ENCODE results near the gene RAP1A.

Gene RAP1A

DNA sequence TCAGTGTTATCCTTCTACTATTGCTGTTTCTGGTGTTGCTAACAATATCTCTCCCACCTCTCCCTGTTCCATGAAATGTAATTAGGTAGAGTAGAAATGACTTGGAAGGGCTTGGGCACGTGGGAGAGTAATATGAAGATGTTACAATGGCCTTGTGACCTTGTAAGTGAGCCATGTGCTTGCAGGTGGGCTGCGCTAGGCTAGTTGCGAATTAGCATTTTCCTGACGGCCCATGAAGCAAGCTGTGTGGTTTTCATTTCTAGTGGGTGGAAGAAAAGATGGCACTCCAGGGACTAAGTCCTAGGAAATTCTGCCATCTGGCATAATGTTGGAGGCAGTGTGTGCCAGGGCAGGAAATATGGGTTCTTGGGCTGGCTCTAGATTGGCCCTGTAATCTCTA, 128.4 kb downstream of the RAP1A start:
- TF ChIP-seq CTBP1 (IDR thresholded peaks at IDR 0.05; ENCODE audit: borderline replicate concordance), result no peak
- no peak for TF ChIP-seq NFRKB (IDR thresholded peaks at IDR 0.05)
- TF ChIP-seq FOXM1 (IDR thresholded peaks at IDR 0.05; ENCODE audit: borderline replicate concordance), result no peak
- TF ChIP-seq FOXA1 (IDR thresholded peaks at IDR 0.05), result no peak
- TF ChIP-seq SP1 (IDR thresholded peaks at IDR 0.05), result no peak
- no peak for TF ChIP-seq SUZ12 (IDR thresholded peaks at IDR 0.05)
- TF ChIP-seq BHLHE40 (IDR thresholded peaks at IDR 0.05; ENCODE audit: borderline replicate concordance), result no peak
- no peak for TF ChIP-seq TARDBP (IDR thresholded peaks at IDR 0.05)
- no peak for TF ChIP-seq ARNT (IDR thresholded peaks at IDR 0.05)
- no peak for TF ChIP-seq HDGF (IDR thresholded peaks at IDR 0.05; ENCODE audit: borderline replicate concordance)
- TF ChIP-seq, protein P1, sequence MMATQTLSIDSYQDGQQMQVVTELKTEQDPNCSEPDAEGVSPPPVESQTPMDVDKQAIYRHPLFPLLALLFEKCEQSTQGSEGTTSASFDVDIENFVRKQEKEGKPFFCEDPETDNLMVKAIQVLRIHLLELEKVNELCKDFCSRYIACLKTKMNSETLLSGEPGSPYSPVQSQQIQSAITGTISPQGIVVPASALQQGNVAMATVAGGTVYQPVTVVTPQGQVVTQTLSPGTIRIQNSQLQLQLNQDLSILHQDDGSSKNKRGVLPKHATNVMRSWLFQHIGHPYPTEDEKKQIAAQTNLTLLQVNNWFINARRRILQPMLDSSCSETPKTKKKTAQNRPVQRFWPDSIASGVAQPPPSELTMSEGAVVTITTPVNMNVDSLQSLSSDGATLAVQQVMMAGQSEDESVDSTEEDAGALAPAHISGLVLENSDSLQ (IDR thresholded peaks at IDR 0.05), result no peak
- no peak for TF ChIP-seq LEF1 (IDR thresholded peaks at IDR 0.05; ENCODE audit: borderline replicate concordance)
- no peak for TF ChIP-seq FOXK2 (IDR thresholded peaks at IDR 0.05)
- TF ChIP-seq L3MBTL2 (conservative IDR thresholded peaks at IDR 0.05), result no peak
- TF ChIP-seq ELF4 (IDR thresholded peaks at IDR 0.05), result no peak
- no peak for TF ChIP-seq ZNF384 (IDR thresholded peaks at IDR 0.05)
- ChIA-PET CTCF (interaction anchor here (0.6 to 3.0 kb wide), 9 partner anchors 10 to 266 kb away, joined by 3 to 17 read pairs (median 3); partner anchors contain the start of gene INKA2), POLR2A (interaction anchor here (1.2 kb wide), 1 partner anchor 34 kb away, joined by 5 read pairs; no protein-coding TSS in a partner anchor)
- DNase-seq (ENCODE audit: extremely low spot score), result no peak

DNA sequence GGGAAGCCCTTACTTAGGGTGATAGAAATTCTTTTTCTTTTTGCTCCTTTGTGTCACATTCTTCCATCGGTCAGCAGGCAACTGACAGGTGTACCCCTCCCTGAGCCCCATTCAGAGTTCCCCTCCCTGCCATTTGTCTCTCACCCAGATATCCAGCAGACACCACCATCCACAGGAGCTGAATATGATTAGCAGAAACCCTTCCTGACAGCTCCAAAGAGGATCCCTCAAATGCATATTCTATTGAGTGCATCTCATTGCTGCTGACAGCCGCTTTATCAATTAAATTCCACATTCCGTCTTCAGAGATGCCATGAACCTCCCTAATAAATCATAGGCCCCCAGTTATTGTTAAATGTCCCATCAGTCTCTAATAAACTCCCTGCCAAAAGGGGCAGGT, 130.0 kb downstream of the RAP1A start:
- ChIA-PET POLR2A (interaction anchor here (1.2 kb wide), 2 partner anchors 10 to 35 kb away, joined by 3 read pairs; partner anchors contain the start of gene INKA2), CTCF (interaction anchor here (0.9 to 3.0 kb wide), 2 partner anchors 35 to 267 kb away, joined by 3 to 7 read pairs; no protein-coding TSS in a partner anchor)
- TF ChIP-seq FOXK2 (IDR thresholded peaks at IDR 0.05) (no peak), ZNF384 (IDR thresholded peaks at IDR 0.05) (no peak), CTBP1 (IDR thresholded peaks at IDR 0.05; ENCODE audit: borderline replicate concordance) (no peak), FOXM1 (IDR thresholded peaks at IDR 0.05; ENCODE audit: borderline replicate concordance) (no peak), NFRKB (IDR thresholded peaks at IDR 0.05) (no peak), LEF1 (IDR thresholded peaks at IDR 0.05; ENCODE audit: borderline replicate concordance) (no peak), ELF4 (IDR thresholded peaks at IDR 0.05) (no peak), L3MBTL2 (conservative IDR thresholded peaks at IDR 0.05) (no peak), BHLHE40 (IDR thresholded peaks at IDR 0.05; ENCODE audit: borderline replicate concordance) (no peak), FOXA1 (IDR thresholded peaks at IDR 0.05) (no peak)
- TF ChIP-seq, protein P1 (IDR thresholded peaks at IDR 0.05), result no peak
- no peak for DNase-seq (ENCODE audit: extremely low spot score)

DNA sequence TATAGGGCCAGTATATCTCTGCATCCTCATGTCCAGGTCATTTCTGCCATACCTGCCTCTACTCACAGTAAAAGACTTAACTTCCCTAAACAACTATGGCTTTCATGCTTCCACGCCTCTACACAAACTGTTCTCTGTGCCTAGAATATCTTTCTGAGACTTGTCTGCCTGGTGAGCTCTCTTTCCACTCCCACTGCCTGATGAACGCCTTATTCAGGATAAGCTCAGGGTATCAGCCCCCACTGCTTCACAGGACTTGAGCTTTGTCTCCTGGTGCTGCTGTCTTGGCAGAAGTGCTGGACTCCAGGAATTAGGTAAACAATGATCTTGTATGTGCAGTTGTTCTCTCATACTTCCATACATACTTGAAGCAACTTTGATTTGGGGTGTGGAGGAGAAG, 131.3 kb downstream of the RAP1A start:
- TF ChIP-seq FOXM1 (IDR thresholded peaks at IDR 0.05; ENCODE audit: borderline replicate concordance) (no peak), ZNF384 (IDR thresholded peaks at IDR 0.05) (no peak), SUZ12 (IDR thresholded peaks at IDR 0.05) (no peak), LEF1 (IDR thresholded peaks at IDR 0.05; ENCODE audit: borderline replicate concordance) (no peak), FOXK2 (IDR thresholded peaks at IDR 0.05) (no peak), TARDBP (IDR thresholded peaks at IDR 0.05) (no peak), NFRKB (IDR thresholded peaks at IDR 0.05) (no peak), SP1 (IDR thresholded peaks at IDR 0.05) (no peak), BHLHE40 (IDR thresholded peaks at IDR 0.05; ENCODE audit: borderline replicate concordance) (no peak), ARNT (IDR thresholded peaks at IDR 0.05) (no peak), CTBP1 (IDR thresholded peaks at IDR 0.05; ENCODE audit: borderline replicate concordance) (no peak), ELF4 (IDR thresholded peaks at IDR 0.05) (no peak), HDGF (IDR thresholded peaks at IDR 0.05; ENCODE audit: borderline replicate concordance) (no peak), L3MBTL2 (conservative IDR thresholded peaks at IDR 0.05) (no peak), FOXA1 (IDR thresholded peaks at IDR 0.05) (no peak)
- TF ChIP-seq, protein P1 (IDR thresholded peaks at IDR 0.05), result no peak
- POLR2A ChIA-PET, result interaction anchor here (0.7 to 1.3 kb wide), 3 partner anchors 12 to 243 kb away, joined by 3 to 7 read pairs (median 3); partner anchors contain the start of gene INKA2
- DNase-seq (ENCODE audit: extremely low spot score), result no peak
- CTCF ChIA-PET, result interaction anchor here (0.5 to 2.5 kb wide), 5 partner anchors 16 to 970 kb away, joined by 3 to 10 read pairs (median 5); no protein-coding TSS in a partner anchor

DNA sequence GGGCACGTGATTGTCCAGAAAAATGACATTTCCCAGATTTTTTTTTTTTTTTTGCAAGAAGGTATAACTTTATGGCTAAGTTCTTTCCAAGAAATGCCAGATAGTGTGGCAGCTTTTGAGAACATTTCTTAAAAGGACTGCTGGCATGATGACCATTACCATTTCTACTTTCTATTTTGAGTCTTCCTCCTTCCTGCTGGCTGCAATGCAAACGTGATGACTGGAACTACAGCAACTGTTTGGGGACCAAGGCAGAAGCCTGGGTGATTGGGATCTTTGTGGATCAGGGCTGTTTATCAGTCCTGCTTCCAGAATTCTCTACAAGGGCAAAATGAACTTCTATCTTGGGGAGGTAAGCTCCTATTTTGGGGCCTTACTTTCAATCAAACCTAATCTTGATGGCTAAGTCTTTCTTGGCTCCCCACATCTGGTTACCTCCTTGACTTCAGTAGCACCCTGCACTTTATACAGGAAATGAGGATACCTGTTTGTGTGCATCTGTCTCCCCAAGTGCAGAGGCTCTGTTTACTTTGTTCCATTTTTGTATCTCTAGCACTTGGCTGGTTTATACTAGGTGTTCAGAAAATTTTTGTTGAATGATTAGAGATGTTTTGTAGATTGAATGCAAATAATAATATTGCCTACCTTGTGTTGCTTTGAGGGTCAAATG, 132.5 kb downstream of the RAP1A start:
- TF ChIP-seq ARNT (IDR thresholded peaks at IDR 0.05) (no peak), ZNF384 (IDR thresholded peaks at IDR 0.05) (no peak), BHLHE40 (IDR thresholded peaks at IDR 0.05; ENCODE audit: borderline replicate concordance) (no peak), ELF4 (IDR thresholded peaks at IDR 0.05) (no peak), TARDBP (IDR thresholded peaks at IDR 0.05) (no peak), HDGF (IDR thresholded peaks at IDR 0.05; ENCODE audit: borderline replicate concordance) (no peak), CTBP1 (IDR thresholded peaks at IDR 0.05; ENCODE audit: borderline replicate concordance) (no peak), FOXM1 (IDR thresholded peaks at IDR 0.05; ENCODE audit: borderline replicate concordance) (no peak), SP1 (IDR thresholded peaks at IDR 0.05) (no peak), LEF1 (IDR thresholded peaks at IDR 0.05; ENCODE audit: borderline replicate concordance) (no peak), L3MBTL2 (conservative IDR thresholded peaks at IDR 0.05) (no peak), FOXA1 (IDR thresholded peaks at IDR 0.05) (no peak), FOXK2 (IDR thresholded peaks at IDR 0.05) (no peak), SUZ12 (IDR thresholded peaks at IDR 0.05) (no peak), NFRKB (IDR thresholded peaks at IDR 0.05) (no peak)
- TF ChIP-seq, protein P1 (IDR thresholded peaks at IDR 0.05), result no peak
- ChIA-PET POLR2A (interaction anchor here (1.3 kb wide), 2 partner anchors 13 to 245 kb away, joined by 3 to 7 read pairs; partner anchors contain the start of gene INKA2), CTCF (interaction anchor here (0.8 to 2.5 kb wide), 4 partner anchors 18 to 971 kb away, joined by 3 to 10 read pairs (median 6); no protein-coding TSS in a partner anchor)
- DNase-seq (ENCODE audit: extremely low spot score), result no peak

Data from HEK293T (cell line).